Erythroblast (primary cell): ENCODE data around the gene GHRH.

Experiments used
- GATA1 ChIP-seq: IDR thresholded peaks from 2 replicates; pipeline ENCODE4 v1.6.1; 2011; ENCODE audit warnings: low read depth, mild to moderate bottlenecking, control low read depth, low read length, moderate library complexity
- POLR2A ChIP-seq: IDR thresholded peaks from 2 replicates; pipeline ENCODE4 v1.6.1; 2011; ENCODE audit warnings: mild to moderate bottlenecking, low read length

DNA sequence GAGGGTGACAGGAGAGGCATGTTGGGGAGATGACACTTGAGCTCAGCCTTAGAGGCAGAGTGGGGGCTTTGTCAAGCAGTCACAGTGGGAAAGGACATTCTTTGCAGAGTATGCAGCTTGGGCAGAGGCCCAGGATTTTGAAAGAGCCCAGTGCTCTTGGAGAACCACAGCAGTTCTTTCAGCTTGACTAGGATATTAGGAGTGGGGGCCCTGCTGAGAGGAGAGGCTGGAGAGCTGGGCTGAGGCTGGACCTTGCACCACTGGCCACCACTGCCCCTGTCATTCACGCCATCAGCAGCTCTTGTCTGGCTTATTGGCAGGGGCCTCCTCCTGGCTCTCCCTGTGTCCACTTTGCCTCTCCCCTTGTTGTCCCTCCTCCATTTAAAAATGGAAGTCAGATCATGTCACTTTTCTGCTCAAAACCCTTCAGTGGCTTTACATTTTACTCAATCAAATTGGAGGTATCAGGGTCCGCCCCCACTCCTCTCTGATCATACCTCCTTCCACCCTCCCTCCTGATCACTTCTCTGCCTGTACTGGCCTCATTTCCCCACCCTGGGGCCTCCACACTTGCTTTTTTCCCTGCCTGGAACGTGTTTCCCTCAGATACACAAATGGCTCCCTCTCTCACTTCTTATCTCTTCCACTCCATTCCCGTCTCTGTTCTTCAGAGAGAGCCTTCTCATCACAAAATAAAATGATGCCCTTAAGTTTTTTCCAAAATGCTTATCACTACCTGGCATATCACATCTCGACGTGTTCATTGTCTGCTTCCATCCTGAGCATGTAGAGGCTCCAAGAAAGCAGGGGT is 38.3 kb upstream of the GHRH start:
- TF ChIP-seq POLR2A: no peak
- TF ChIP-seq GATA1: no peak
